Measurements from ENCODE around the gene TSPAN18. TPM values are rescaled to one million over a fixed set of nuclear protein-coding genes. Genes with fewer than 3 reads are reported as not detected.

The TSPAN18 gene
- total and polyA plus RNA-seq, 2 experiments from 2014 or later: 9.5 to 21.5 TPM

GRCh38 chr11:44692460-44692859 is 34.3 kb upstream of the TSPAN18 start:
- H3K9me2 ChIP-seq (replicated peaks; ENCODE audit: insufficient read depth): no peaks in the 10 kb centered on the region
- no peaks in the 10 kb centered on the region for H3K4me1 ChIP-seq (ENCODE audit: insufficient read depth)
- no peaks in the 10 kb centered on the region for H3K27me3 ChIP-seq
- H3K27ac ChIP-seq: no peak overlapping the region
- no peaks in the 10 kb centered on the region for H3K36me3 ChIP-seq (replicated peaks; ENCODE audit: insufficient read depth, low read depth)
- H3K4me2 ChIP-seq: no peak overlapping the region
- no peaks in the 10 kb centered on the region for H3K79me2 ChIP-seq
- WGBS (ENCODE audit: low lambda C conversion rate, missing lambda C conversion rate): 85% methylated on average over 8 of the region's 10 CpGs
- no peaks in the 10 kb centered on the region for H4K20me1 ChIP-seq (ENCODE audit: insufficient read depth, poor library complexity, severe bottlenecking)
- H2AFZ ChIP-seq: no peak overlapping the region
- TF ChIP-seq CTCF (IDR thresholded peaks at IDR 0.05; ENCODE audit: poor library complexity) (no peak), EZH2 (IDR thresholded peaks at IDR 0.05; ENCODE audit: borderline replicate concordance) (no peak), EZH2phosphoT487 (IDR thresholded peaks at IDR 0.05; ENCODE audit: low read depth, severe bottlenecking, unreplicated experiment) (no peak)
- H3K4me3 ChIP-seq: no peak overlapping the region
- no peak for DNase-seq (ENCODE audit: low spot score)
- no peaks in the 10 kb centered on the region for H3K9me3 ChIP-seq (ENCODE audit: low read depth)

- Histone ChIP-seq H3K27me3 (no peaks in the 10 kb centered on the region), H3K9me3 (ENCODE audit: low read depth) (no peaks in the 10 kb centered on the region), H3K79me2 (no peaks in the 10 kb centered on the region), H2AFZ (no peak overlapping the region), H3K27ac (no peak overlapping the region), H3K4me3 (no peak overlapping the region), H3K4me1 (ENCODE audit: insufficient read depth) (no peaks in the 10 kb centered on the region), H4K20me1 (ENCODE audit: insufficient read depth, poor library complexity, severe bottlenecking) (no peaks in the 10 kb centered on the region), H3K36me3 (replicated peaks; ENCODE audit: insufficient read depth, low read depth) (no peaks in the 10 kb centered on the region), H3K4me2 (no peak overlapping the region), H3K9me2 (replicated peaks; ENCODE audit: insufficient read depth) (no peaks in the 10 kb centered on the region)
- WGBS (ENCODE audit: low lambda C conversion rate, missing lambda C conversion rate): 55% methylated on average over 7 of the region's 7 CpGs
- no peak for TF ChIP-seq EZH2phosphoT487 (IDR thresholded peaks at IDR 0.05; ENCODE audit: low read depth, severe bottlenecking, unreplicated experiment)
- TF ChIP-seq CTCF (IDR thresholded peaks at IDR 0.05; ENCODE audit: poor library complexity): no peak
- TF ChIP-seq EZH2 (IDR thresholded peaks at IDR 0.05; ENCODE audit: borderline replicate concordance): no peak
- no peak for DNase-seq (ENCODE audit: low spot score)
These were observed 33.1 kb upstream of the TSPAN18 start for GRCh38 chr11:44693654-44694119.

- no peaks in the 10 kb centered on the region for H3K36me3 ChIP-seq (replicated peaks; ENCODE audit: insufficient read depth, low read depth)
- DNase-seq (ENCODE audit: low spot score): no peak
- WGBS (ENCODE audit: low lambda C conversion rate, missing lambda C conversion rate): 93% methylated on average over 12 of the region's 12 CpGs
These were observed 32.3 kb upstream of the TSPAN18 start for GRCh38 chr11:44694443-44694842.

More at GRCh38 chr11:44694443-44694842, 32.3 kb upstream of the TSPAN18 start:
- Histone ChIP-seq H3K27me3 (no peaks in the 10 kb centered on the region), H3K79me2 (no peaks in the 10 kb centered on the region), H4K20me1 (ENCODE audit: insufficient read depth, poor library complexity, severe bottlenecking) (no peaks in the 10 kb centered on the region), H3K9me3 (ENCODE audit: low read depth) (no peaks in the 10 kb centered on the region), H3K4me1 (ENCODE audit: insufficient read depth) (no peaks in the 10 kb centered on the region), H3K9me2 (replicated peaks; ENCODE audit: insufficient read depth) (no peaks in the 10 kb centered on the region), H2AFZ (no peak overlapping the region), H3K4me2 (no peak overlapping the region), H3K27ac (no peak overlapping the region), H3K4me3 (no peak overlapping the region)
- no peak for TF ChIP-seq EZH2 (IDR thresholded peaks at IDR 0.05; ENCODE audit: borderline replicate concordance)
- TF ChIP-seq EZH2phosphoT487 (IDR thresholded peaks at IDR 0.05; ENCODE audit: low read depth, severe bottlenecking, unreplicated experiment): no peak
- TF ChIP-seq CTCF (IDR thresholded peaks at IDR 0.05; ENCODE audit: poor library complexity): no peak
